Activated CD4-positive, alpha-beta T cell treated with anti-CD3 and anti-CD28 coated beads, Interleukin-2, amount 50 U/mL, for 1 hour (primary cell): ENCODE measurements around the gene ERICH3.
"Not testable (repeated sequence)": the region's sequence is repeated elsewhere in the genome, so short reads cannot be mapped to it uniquely, and the experiment has no call there.

Source experiments
- DNase-seq: peaks from one replicate; pipeline ENCODE4 v3.0.0-alpha.2; 2020

ERICH3 gene

DNA sequence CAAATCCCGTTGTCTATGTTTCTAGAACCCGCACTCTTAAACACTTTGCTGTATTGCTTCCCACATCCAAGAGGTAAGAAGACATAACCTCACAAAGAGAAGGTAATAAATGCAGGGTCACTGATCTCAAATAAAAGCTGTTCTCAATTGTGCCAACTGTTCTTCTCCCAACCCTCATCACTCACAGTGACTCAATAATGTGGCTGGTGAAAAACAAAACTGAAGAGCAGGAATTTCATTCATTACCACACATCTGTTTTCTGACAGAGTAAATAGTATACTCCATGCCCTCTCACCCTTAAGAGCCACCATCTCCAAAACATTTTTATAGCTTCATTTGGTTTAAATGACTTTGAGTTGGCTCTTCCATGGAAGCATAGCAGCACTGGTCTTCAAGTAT, 6.2 kb upstream of the ERICH3 start:
- no peak for DNase-seq

DNA sequence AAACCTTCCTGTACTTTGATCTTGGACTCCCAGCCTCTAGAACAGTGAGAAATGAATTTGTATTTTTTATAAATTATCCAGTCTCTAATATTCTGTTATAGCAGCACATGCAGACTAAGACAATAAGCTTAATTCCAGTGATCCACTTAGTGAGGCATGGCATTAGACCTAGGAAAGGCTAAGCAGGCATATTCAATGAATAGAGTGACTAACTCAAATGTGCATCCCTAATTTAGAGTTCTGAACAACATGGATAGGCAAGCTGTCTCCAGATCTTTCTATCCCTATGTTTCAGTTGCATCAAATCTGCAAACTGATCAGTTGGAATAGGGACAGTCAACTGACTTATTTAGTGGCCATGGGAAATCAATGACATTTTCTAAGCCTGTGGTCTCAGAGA, 4.3 kb upstream of the ERICH3 start:
- DNase-seq: no peak

DNA sequence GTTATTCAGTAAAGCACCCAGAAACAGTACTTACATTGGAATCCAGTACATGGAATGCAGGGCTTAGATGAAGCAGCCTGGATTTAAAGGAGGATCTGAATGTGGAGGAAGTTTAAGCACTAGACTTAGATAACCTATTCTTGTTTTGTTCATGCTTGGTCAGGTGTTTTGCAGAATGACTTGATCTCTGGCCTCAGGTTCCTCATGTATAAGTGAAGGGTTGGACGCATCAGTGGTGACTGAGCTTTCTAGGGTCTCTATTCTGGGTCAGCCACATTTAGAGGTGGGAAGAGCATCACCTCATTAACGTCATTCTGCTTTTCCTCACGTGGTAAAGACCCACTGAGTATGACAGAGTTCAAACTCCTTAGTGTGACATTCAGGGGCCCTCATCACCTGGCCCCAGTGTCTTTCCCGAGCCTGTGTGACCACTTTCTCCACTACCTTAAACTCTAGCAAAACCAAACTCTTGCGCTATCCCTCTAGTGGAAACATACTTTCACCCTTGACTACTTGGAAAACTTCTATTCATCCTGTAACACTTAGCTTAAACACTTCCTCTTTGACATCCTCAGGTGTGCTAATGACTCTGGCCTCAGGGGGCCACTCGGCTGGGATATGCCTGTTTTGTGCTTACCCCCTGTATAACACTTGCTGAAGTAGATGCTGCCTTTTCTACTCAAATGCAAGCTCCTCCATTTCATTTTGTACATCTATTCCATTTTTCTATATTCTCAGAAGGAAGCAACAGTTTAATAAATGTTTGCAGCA, 871 bp upstream of the ERICH3 start:
- DNase-seq: no peak

DNA sequence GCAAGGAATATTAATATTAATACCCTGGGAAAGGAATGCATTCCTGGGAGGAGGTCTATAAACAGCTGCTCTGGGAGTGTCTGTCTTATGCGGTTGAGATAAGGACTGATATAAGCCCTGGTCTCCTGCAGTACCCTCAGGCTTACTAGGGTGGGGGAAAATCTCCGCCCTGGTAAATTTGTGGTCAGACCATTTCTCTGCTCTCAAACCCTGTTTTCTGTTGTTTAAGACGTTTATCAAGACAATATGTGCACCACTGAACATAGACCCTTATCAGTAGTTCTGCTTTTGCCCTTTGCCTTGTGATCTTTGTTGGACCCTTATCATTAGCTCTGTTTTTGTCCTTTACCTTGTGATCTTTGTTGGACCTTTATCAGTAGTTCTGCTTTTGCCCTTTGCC, 2.7 kb downstream of the ERICH3 start:
- not testable (repeated sequence) for DNase-seq

DNA sequence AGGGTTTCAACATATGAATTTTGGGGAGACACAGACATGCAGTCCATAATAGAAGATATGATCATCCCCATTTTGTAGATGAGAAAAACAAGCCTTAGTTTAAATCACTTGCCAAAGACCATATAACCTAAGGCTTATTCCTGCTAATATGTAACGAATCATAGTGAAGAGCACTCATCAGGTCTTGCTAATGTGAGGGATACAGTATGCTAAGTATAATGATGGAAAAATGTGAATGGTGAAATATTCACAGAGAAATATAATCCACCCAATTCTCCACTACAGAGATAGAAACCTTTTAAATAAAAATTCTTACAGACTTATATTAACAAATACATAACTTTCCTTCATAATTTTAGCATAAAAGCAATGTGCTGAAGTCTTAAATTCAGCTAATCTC, 18.9 kb downstream of the ERICH3 start:
- DNase-seq: no peak

DNA sequence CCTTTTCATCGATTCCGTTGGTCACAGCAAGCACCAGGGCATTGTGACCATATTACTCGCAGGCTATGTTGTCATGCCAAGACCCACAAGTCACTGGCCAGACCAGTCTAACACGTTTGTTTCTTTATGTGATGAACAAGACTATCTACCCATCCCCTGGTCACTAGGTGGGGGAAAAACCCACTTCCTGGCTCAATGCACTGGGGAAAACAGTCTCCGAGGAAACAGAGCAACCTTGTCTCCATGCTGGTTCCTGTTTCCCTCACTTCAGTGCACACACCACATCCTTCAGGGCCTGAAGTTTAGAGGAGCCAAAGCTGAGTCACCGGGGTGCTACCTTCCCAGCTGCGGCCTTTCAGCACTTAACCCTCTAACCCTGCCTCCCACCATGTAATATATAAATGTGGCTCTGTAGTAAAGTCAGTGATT, 20.9 kb downstream of the ERICH3 start:
- no peak for DNase-seq

DNA sequence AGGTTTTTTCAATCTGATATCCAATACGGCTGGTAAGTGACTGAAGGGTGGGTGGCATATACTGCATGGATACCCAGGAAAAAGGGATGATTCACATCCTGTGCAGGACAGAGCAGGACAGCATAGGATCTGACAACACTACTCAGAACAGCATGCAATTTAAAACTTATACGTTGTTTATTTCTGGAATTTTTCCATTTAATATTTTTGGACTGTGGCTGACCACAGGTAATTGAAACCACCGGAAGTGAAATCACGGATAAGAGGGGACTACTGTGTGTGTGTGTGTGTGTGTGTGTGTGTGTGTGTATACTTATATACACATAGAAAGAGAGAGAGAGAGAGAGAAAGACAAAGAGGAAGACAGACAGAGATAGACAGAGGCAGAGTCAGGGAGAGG, 23.0 kb downstream of the ERICH3 start:
- no peak for DNase-seq

DNA sequence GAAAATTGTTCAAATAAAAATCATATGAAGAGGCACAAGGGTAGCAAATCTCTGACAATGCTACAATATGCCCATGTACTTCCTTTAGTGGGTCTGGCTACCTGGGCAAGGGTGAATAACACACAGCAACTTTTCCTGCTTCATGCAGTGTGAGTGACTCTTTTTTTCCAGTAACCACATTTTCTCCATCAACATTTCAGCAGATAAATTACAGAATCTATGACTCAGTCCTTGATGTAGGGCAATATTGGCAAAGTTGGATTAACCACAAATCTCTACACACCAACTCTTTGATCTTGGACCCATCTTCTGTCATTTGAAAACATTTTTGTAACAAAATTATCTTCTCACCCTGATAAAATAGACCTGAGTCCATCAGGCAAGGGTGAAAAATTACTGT, 31.7 kb downstream of the ERICH3 start:
- DNase-seq: no peak

DNA sequence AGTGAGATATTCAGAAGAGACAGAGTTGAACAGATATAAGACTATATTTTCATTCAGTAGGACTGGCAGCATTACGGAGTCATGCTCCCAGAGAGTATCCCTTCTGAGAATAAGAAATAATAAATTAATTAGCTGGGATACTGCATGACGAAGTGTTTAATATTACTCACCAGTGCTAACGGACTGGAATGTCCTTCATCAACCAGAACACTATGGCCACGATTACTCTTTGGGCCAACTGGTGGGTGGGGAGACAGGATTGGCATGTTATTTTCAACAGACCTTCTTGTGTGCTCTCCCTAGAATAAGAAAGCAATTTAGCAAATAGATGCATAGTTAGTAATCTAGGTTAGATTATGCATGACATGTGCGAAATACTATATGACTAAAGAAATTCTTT, 32.4 kb downstream of the ERICH3 start:
- DNase-seq: no peak

DNA sequence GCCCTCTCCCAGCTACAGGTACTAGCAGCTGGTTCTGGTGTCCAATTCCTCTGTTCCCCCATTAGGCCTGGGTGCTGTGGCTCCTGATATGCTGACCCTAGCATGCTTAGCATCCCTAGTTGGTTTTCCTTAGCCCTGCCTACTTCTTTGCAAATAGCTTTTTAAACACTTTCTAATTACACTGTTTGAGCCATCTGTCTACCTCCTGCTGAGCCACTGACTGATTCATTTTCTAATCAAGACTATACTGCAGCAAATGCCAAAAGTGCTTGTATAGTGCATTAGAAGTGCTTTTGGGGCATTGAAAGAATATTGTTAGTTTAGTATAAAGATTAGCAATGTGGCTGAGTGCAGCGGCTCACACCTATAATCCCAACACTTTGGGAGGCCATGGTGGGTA, 36.3 kb downstream of the ERICH3 start:
- no peak for DNase-seq

DNA sequence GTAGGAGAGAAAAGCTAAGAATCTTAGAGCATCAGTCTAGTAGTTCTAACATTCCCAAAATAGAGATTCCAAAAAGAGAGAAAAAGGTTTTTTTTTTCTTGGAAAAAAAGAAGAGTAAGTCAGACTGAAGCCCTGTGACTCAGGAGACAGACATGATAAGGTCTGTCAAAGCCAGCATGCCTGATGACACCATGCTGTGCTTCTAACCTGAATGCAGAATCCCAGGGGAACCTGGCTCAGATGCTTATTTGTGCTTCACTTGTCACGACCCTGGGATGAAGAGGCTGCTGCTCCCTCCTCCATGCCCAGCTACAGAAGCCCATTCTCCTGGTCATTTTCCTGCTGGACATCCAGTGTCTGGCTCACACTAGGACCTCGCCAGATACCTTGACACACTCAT, 44.3 kb downstream of the ERICH3 start:
- DNase-seq: no peak

DNA sequence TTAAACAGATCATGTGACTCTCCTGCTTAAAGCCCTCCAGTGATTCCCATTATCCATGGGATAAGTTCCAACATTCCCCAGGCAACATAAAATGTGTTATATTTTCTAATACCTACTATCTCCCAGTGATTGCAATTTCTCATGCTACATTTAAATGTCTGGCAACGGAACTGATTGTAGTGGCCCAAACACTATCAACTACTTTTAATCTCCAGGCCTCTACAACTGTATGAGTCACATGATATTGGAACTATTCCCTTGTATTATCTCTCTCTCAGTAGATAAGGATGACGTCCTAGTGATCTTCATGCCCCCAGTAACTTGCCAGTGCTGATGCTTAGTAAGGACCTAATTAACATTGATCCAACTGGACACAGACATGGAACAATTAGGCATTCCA, 49.9 kb downstream of the ERICH3 start:
- no peak for DNase-seq

DNA sequence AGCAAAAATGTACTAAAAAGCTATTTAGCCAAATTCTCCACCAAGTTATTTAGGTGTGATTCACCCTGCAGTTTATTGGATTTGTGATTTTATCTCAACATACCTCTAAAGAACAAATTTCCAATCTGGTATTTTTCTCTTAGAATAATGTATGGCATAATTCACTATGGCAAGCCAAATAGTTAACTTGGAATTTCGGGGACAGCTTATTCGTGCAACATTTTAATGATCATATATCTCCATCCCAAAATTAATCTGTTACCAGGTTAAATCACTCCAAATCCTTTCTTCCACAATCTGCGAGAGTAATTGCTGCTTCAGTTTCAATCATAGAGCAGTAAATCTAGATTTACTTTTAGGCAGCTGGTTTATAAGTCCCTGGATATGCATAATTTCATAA, 53.4 kb downstream of the ERICH3 start:
- no peak for DNase-seq

DNA sequence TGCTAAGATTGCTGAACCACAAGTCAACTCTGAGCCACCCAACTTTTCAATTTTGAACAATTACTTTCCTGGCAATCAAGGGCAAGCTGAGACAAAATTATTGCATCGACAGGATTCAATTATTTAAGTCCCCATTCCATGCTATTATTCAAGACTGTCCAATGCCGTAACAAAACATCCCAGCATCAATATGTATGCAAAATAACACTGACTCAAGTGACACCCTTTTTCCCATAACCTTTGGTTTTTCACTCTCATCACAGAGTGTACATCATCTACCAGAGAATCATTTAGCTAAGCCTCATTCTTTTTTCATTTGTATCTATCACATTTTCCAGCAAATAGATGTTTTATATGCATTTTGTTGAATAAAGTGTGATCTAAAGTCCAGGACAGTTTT, 54.6 kb downstream of the ERICH3 start:
- DNase-seq: no peak

DNA sequence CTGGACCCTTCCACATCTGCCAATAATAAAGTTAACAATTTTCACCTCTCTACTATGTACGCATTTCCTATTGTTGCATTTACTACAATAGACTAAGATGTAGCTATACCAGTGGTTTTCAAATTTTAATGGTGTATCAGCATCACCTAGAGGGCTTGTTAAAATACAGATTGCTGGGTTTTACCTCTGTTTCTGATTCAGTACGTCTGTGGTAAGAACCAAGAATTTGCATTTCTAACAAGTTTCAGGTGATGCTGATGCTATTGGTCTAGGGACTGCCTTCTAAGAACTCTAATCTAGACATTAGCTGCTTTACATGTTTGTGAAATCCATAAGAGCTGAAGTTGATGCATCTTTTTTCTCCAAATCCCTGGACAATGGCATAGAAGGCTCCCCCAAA, 59.7 kb downstream of the ERICH3 start:
- DNase-seq: no peak

DNA sequence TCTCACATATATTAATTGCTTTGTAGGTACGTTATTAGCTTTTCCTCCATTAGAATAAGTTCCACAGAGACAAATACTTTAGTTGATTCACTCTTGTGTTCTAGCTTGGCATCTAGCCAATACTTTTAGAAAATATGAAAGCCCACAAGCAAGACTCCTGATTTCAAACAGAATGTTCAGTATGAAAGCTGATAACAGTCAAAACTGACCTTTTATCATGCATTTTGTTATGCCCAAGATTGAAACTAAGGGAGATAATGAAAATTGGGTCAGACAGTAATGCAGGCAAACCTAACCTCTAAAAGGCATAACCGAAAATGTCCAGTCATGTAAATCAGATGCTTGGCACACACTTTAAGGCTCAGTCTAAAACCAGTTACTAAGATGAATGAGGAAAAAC, 61.7 kb downstream of the ERICH3 start:
- DNase-seq: no peak

DNA sequence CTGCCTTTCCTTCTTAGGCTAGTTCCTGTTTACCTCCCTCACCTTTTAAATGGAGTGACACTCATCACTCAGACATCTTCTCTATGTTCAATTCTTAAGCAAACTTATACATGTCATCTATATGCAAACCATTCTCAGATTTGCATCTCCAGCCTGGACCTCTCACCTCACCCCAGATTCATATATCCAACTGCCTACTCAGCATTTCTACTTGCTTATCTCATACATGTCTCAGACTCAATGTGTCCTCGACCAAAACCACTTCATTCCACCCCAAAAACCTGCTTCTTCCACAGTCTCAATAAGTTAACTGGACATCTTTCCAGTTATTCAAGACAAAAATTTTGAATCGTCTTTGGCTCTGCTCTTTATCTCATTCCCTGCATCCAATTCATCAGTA, 62.6 kb downstream of the ERICH3 start:
- no peak for DNase-seq

DNA sequence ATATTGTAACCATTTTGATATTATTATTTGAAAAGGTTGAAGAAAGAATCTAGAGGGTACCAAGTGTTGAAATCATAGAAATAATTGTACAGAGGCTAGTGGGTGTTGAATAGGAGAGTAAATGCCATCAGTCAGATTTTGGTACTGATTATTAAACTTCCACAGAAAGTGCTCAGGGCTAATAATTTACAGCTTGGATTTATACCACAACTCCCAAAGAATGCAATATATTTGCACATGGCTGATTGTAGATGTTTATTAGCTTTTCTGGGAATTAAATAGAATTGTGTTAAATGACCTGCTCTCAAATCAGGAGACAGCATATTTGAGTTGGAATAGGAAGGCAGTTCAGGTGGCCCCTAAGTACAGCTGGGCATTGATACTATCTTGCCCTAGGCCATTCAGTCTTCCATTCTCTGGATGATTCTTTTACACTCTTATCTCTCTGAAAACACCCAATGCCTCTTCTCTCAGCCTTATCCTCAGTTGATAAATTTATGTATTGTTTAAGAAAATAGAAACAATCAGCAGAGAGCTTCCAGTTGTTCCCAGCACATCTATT, 63.7 kb downstream of the ERICH3 start:
- no peak for DNase-seq

DNA sequence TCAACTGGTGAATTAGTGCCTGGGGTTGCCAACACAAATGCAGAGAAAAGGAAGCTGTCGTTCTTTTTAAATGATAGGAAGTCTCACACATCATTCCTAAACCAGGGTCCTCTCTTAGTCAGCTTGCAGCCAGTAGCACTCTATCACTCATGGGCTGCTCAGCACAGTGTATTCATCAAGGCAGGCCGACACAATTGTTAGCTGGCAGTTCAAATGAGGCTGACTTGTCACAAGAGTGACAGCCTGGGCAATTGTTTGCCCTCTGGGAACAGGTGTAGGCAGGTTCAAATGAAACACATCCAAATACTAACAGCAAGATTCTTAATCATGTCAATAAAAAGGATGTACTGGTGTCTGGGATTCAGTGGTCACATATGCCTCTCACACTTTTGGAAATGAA, 76.9 kb downstream of the ERICH3 start:
- DNase-seq: no peak

DNA sequence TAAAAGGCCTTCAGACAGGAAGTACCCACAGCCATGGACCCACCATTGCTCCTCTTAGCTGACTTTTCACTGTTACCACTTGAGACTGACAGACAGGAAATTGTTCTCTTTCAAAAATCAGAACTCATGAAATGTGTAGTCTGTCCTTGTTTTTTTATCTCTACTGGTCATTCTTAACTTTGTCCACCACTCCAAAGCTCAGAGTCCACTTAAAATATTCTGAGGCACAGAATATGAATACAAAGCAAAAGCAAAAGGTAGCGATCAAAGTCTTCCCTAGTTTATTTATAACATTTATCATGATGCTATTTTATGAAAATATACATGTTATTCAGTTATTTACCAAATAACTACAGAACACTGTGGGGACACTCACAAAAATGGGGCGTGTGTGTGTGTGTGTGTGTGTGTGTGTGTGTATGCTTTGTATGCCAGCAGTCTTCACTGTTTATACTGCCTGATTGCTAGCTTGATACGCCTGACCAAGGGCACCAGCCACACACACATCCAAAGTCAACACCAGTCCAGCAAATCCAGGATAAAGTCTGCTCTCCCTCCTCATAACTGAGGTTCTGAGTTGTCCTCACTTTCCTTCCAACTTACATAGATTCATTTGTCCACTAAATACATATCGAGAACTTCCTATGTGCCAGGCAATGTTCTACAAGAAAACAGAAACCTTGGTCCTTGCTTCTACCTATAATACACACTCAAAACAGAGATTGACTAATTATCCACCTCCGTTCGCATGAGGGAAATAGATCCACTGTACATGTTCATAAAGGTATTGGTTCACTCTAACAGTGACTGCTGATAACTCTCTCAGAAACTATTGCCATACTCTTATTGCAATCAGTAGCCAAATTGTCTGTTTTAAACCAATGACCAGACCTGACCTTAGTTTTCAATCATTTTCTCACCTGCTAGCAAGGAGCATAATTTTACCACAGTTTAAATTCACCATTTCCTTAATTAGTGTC, 79.4 kb downstream of the ERICH3 start:
- no peak for DNase-seq

DNA sequence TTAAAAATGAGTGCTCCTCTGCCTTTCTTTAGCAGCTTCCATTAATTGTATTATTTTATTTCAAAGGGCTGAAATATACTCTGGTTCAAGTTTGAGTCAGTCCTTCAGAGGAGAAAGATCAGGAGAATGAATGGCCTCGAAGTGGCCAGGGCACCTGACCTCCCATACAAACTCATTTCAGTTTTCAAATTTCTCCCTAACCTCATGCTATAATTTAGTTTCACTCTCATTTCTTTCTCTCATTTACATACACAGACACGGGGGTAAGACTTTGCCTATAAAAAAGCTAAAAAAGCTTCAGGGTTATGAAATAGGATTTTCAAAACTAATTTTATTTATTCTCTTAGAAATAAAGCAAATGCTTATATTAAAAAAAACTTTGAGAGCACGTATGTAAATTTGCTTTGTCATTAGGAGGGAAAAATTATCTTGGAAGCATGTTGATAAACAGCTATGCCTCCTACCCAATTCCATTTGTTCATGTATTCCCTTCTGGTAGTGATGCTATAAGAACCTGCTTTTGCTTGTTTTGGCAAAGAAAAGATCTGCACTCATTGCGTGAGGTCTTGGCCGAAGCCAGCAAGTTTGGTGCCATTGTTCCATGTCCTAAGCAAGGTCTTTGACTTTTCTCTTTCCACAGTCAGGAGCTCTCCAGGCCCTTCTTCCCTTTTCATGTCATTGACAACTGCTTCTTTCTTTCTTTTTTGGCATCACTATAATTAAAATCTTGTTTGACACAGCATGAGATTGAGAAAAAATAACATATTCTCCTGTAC, 80.8 kb downstream of the ERICH3 start:
- DNase-seq: no peak

DNA sequence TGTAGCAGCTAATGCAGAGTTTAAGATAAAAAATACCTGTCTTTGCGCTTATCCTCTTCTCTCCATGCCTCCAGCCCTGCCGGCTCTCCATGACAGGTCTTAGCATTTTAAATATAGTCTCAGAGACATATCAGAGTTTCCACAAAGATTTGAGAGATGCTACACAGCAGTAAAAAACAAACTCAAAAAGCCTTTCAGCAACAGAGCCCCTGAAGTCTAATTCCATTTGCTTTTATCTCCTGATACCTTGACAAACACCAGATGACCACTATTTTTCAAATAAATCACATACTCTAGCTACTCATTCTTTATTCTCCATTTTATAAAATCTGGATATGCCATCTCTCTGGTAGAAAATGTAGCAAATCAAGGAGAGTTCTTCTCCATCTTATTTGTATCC, 81.6 kb downstream of the ERICH3 start:
- DNase-seq: no peak

DNA sequence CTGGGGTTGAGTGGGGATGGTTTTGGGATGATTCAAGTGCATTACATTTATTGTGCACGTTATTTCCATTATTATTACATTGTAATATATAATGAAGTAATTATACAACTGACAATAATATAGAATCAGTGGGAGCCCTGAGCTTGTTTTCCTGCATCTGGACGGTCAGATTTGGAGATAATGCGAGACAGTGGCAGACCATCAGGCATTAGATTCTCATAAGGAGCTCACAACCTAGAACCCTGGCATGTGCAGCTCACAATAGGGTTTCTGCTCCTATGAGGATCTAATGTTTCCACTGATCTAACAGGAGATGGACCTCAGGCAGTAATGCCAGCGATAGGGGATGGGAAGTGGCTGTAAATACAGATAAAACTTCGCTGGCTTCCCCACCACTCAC, 83.3 kb downstream of the ERICH3 start:
- DNase-seq: no peak
